H1 (cell line): Measurements from ENCODE around the gene FAM181B.

Experiments used
- CEBPB ChIP-seq: IDR thresholded peaks from 2 replicates; pipeline ENCODE4 v1.6.1; 2012; ENCODE audit warnings: low read depth, low read length
- CTCF ChIP-seq, 3 experiments: IDR thresholded peaks; 1 replicate in 2 of 3; 2 replicates in 1 of 3; pipeline versions ENCODE4 v1.5.1 to v1.6.1; 2011; ENCODE audit warnings: low read length in 3 of 3, mild to moderate bottlenecking in 3 of 3, inconsistent platforms in 2 of 3, low read depth in 1 of 3, moderate library complexity in 1 of 3; ENCODE audit not compliant: insufficient read depth in 1 of 3; ENCODE audit errors: control extremely low read depth in 1 of 3
- EP300 ChIP-seq, 2 experiments: IDR thresholded peaks; 1 replicate in 1 of 2; 2 replicates in 1 of 2; pipeline ENCODE4 v1.6.1; 2011 to 2012; ENCODE audit warnings: low read depth in 2 of 2, low read length in 2 of 2, mild to moderate bottlenecking in 2 of 2, borderline replicate concordance in 1 of 2, inconsistent platforms in 1 of 2, moderate library complexity in 1 of 2
- POLR2AphosphoS5 ChIP-seq: IDR thresholded peaks from 2 replicates; pipeline ENCODE4 v1.6.1; 2011; ENCODE audit warnings: low read depth, low read length
- TAF1 ChIP-seq: IDR thresholded peaks from 2 replicates; pipeline ENCODE4 v1.6.1; 2011; ENCODE audit warnings: mild to moderate bottlenecking, low read depth, low read length

GRCh38 chr11:82703226-82703625 is 30.4 kb downstream of the FAM181B start:
- TF ChIP-seq CTCF (IDR thresholded peaks at IDR 0.05; ENCODE audit: control extremely low read depth in 1 of 3, insufficient read depth in 1 of 3, low read depth in 1 of 3, low read length in 3 of 3) (no peak), TAF1 (no peak), EP300 (IDR thresholded peaks at IDR 0.05; ENCODE audit: borderline replicate concordance in 1 of 2, low read depth in 2 of 2, low read length in 2 of 2) (no peak), POLR2AphosphoS5 (no peak), CEBPB (no peak)
